ENCODE data around the gene FMO3. TPM values are rescaled to one million over a fixed set of nuclear protein-coding genes. Genes with fewer than 3 reads are reported as not detected.

Gene FMO3
- total RNA-seq, 1 experiment from 2014 or later: 0.12 TPM

DNA sequence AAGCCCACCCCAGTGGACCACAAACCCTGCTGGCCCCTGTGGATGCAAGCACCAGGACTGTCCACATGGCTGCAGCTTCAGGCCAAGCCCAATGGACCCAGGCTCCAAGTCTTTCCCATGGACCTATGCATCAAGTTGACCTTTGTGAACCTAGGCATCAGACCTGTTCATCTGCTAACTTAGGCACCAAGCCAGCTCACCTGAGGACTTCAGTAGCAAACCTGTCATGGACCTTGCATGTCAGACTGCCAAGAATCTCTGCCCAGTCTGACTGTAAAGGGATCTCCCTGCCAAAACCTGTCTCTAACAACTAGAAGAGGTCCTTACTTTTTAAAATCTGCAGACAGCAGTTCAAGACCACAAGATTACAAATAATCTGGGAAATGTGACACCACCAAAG is 37.8 kb downstream of the FMO3 start:
- H3K36me3 ChIP-seq (ENCODE audit: control insufficient read depth in 1 of 2, insufficient read depth in 2 of 2, low read length in 2 of 2): no peaks in the 10 kb centered on the region
- RAD21 ChIA-PET (ENCODE audit: low non-redundant PET in 1 of 2, low total read pairs in 2 of 2, uncharacterized antibody in 2 of 2, unreplicated experiment in 2 of 2): no interaction called here
- no peaks in the 10 kb centered on the region for H3K4me1 ChIP-seq (ENCODE audit: control insufficient read depth in 1 of 2, insufficient read depth in 2 of 2, low read length in 2 of 2)
- POLR2A ChIA-PET: no interaction called here
- no peaks in the 10 kb centered on the region for H3K27me3 ChIP-seq (ENCODE audit: insufficient read depth, low read length)
- no peak for DNase-seq (ENCODE audit: low read depth, low spot score)
- CTCF ChIA-PET: no interaction called here
- H3K4me3 ChIP-seq (replicated peaks in 1 of 2; ENCODE audit: low read depth in 1 of 2, low read length in 2 of 2): no peak overlapping the region
- no peak overlapping the region for H2AFZ ChIP-seq (ENCODE audit: low read depth, low read length, poor library complexity, severe bottlenecking)
- BruUV-seq (replicated peaks): no TSS peak
- no peaks in the 10 kb centered on the region for H4K20me1 ChIP-seq (ENCODE audit: insufficient read depth)
- H3K9me3 ChIP-seq (ENCODE audit: control insufficient read depth in 1 of 2, insufficient read depth in 1 of 2, low read depth in 1 of 2, low read length in 2 of 2): no peaks in the 10 kb centered on the region
- no peak overlapping the region for H3K9ac ChIP-seq (ENCODE audit: low read length)
- H3K27ac ChIP-seq (ENCODE audit: low read depth, low read length): no peak overlapping the region
- no peaks in the 10 kb centered on the region for H3K79me2 ChIP-seq (ENCODE audit: insufficient read depth, low read length)
- intact Hi-C loops (cut with micrococcal nuclease): no loop called here
- no peak overlapping the region for H3K4me2 ChIP-seq (ENCODE audit: low read length)
- ATAC-seq: no peak
- no peaks in the 10 kb centered on the region for H3K9me2 ChIP-seq (ENCODE audit: insufficient read depth)
- TF ChIP-seq POLR2A (IDR thresholded peaks at IDR 0.05; ENCODE audit: borderline replicate concordance, extremely low read depth, insufficient read depth, insufficient read length) (no peak), SRF (IDR thresholded peaks at IDR 0.05; ENCODE audit: low read depth) (no peak), RAD21 (IDR thresholded peaks at IDR 0.05; ENCODE audit: low read depth) (no peak), ZFX (IDR thresholded peaks at IDR 0.05) (no peak), SP1 (IDR thresholded peaks at IDR 0.05; ENCODE audit: low read depth) (no peak), TCF7L2 (IDR thresholded peaks at IDR 0.05; ENCODE audit: borderline replicate concordance, extremely low read depth, insufficient read depth, insufficient read length) (no peak)
- TF ChIP-seq, protein P1, sequence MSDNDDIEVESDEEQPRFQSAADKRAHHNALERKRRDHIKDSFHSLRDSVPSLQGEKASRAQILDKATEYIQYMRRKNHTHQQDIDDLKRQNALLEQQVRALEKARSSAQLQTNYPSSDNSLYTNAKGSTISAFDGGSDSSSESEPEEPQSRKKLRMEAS (IDR thresholded peaks at IDR 0.05): no peak

DNA sequence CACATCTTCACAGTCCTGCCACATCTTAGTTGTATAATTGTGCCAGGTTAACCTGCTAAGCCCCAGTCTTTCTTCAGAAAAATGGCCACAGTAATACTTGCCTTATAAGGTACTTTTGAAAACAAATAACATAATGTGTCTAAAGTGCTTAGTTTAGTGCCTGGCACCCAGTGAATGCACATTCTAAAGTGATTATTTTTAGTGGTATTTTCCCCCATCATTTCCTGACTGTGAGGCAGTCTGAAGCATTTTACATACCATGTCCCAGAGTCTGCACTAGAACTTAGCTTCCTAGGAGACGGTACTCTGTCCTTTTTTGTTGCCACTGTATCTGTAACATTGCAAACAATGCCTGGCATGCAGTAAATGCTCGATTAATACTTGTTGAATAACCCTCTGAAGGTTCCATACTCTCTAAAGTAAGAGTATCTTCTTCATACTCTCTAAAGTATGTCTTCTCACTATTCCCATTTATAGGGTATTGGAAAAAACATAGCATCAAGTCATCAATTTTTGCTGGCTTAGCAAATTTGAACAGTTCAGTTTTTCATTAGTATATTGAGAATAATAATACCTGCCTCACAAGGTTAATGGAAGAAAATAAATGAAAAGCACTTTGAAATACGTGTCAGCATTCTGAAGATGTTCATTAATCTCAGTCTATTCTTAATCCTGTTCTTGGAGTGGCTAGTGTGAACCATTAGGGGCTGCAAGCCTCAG is 43.7 kb downstream of the FMO3 start:
- H3K79me2 ChIP-seq (ENCODE audit: insufficient read depth, low read length): no peaks in the 10 kb centered on the region
- no peaks in the 10 kb centered on the region for H4K20me1 ChIP-seq (ENCODE audit: insufficient read depth)
- no TSS peak for BruUV-seq (replicated peaks)
- H3K4me2 ChIP-seq (ENCODE audit: low read length): no peak overlapping the region
- TF ChIP-seq SRF (IDR thresholded peaks at IDR 0.05; ENCODE audit: low read depth) (no peak), POLR2A (IDR thresholded peaks at IDR 0.05; ENCODE audit: borderline replicate concordance, extremely low read depth, insufficient read depth, insufficient read length) (no peak), JUND (IDR thresholded peaks at IDR 0.05) (no peak), SP1 (IDR thresholded peaks at IDR 0.05; ENCODE audit: low read depth) (no peak), SIN3A (IDR thresholded peaks at IDR 0.05; ENCODE audit: low read depth) (no peak)
- TF ChIP-seq, protein P2, sequence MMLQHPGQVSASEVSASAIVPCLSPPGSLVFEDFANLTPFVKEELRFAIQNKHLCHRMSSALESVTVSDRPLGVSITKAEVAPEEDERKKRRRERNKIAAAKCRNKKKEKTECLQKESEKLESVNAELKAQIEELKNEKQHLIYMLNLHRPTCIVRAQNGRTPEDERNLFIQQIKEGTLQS (IDR thresholded peaks at IDR 0.05): no peak
- TF ChIP-seq, protein P3, sequence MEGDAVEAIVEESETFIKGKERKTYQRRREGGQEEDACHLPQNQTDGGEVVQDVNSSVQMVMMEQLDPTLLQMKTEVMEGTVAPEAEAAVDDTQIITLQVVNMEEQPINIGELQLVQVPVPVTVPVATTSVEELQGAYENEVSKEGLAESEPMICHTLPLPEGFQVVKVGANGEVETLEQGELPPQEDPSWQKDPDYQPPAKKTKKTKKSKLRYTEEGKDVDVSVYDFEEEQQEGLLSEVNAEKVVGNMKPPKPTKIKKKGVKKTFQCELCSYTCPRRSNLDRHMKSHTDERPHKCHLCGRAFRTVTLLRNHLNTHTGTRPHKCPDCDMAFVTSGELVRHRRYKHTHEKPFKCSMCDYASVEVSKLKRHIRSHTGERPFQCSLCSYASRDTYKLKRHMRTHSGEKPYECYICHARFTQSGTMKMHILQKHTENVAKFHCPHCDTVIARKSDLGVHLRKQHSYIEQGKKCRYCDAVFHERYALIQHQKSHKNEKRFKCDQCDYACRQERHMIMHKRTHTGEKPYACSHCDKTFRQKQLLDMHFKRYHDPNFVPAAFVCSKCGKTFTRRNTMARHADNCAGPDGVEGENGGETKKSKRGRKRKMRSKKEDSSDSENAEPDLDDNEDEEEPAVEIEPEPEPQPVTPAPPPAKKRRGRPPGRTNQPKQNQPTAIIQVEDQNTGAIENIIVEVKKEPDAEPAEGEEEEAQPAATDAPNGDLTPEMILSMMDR (IDR thresholded peaks at IDR 0.05 in 2 of 3, conservative IDR thresholded peaks at IDR 0.05 in 1 of 3; ENCODE audit: borderline replicate concordance in 1 of 3, insufficient read depth in 1 of 3, low read depth in 2 of 3, low read length in 2 of 3): no peak
- DNase-seq (ENCODE audit: low read depth, low spot score) (no peak), ATAC-seq (no peak)
- H3K9me3 ChIP-seq (ENCODE audit: control insufficient read depth in 1 of 2, insufficient read depth in 1 of 2, low read depth in 1 of 2, low read length in 2 of 2): no peaks in the 10 kb centered on the region
- H3K9ac ChIP-seq (ENCODE audit: low read length): no peak overlapping the region
- H2AFZ ChIP-seq (ENCODE audit: low read depth, low read length, poor library complexity, severe bottlenecking): no peak overlapping the region
- no peaks in the 10 kb centered on the region for H3K36me3 ChIP-seq (ENCODE audit: control insufficient read depth in 1 of 2, insufficient read depth in 2 of 2, low read length in 2 of 2)
- RAD21 ChIA-PET (ENCODE audit: low non-redundant PET in 1 of 2, low total read pairs in 2 of 2, uncharacterized antibody in 2 of 2, unreplicated experiment in 2 of 2): no interaction called here
- no peaks in the 10 kb centered on the region for H3K9me2 ChIP-seq (ENCODE audit: insufficient read depth)
- CTCF ChIA-PET: no interaction called here
- POLR2A ChIA-PET: no interaction called here
- no peak overlapping the region for H3K4me3 ChIP-seq (replicated peaks in 1 of 2; ENCODE audit: low read depth in 1 of 2, low read length in 2 of 2)
- H3K27me3 ChIP-seq (ENCODE audit: insufficient read depth, low read length): 0 out of 2 replicates have a peak, but pooled peaks cover 8% of the 10 kb centered on the region
- no peaks in the 10 kb centered on the region for H3K4me1 ChIP-seq (ENCODE audit: control insufficient read depth in 1 of 2, insufficient read depth in 2 of 2, low read length in 2 of 2)
- intact Hi-C loops (cut with micrococcal nuclease): no loop called here
- no peak overlapping the region for H3K27ac ChIP-seq (ENCODE audit: low read depth, low read length)

Data from HCT116 (cell line).